Daoy (cell line): Measurements from ENCODE around the gene NANOG. TPM values are rescaled to one million over a fixed set of nuclear protein-coding genes. Genes with fewer than 3 reads are reported as not detected.
A peak's percentile ranks its signal among the peaks of the same experiment; 100 is the strongest.
"Not testable (repeated sequence)": the region's sequence is repeated elsewhere in the genome, so short reads cannot be mapped to it uniquely, and the experiment has no call there.

Source experiments
- DNase-seq: peaks from one replicate; pipeline ENCODE4 v3.0.0-alpha.2; 2015; ENCODE audit warnings: low read depth
- total RNA-seq: library from RNA; depleted of rRNA; stranded (reverse); fragments of >200 nt; shearing (Covaris generic); gene quantifications from 2 replicates; pipeline ENCODE4 v1.2.3, GENCODE V29; 2014

NANOG gene
- total RNA-seq, 1 experiment from 2014 or later = not detected

DNA sequence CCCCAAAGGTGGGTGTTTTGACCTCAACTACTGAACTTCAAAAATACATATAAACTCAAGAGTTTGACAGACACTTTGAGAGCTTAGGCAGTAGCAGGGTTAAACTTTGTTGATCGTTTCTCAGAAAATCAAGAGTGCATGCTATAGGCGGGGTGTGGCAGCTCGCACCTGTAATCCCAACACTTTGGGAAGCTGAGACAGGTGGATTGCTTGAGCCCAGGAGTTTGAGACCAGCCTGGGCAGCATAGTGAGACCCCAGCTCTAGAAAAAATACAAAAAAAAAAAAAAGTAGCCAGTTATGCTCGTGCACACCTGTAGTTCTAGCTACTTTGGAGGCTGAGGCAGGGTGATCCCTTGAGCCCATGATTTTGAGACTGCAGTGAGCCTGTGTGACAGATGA, 12.3 kb downstream of the NANOG start:
- no peak for DNase-seq

DNA sequence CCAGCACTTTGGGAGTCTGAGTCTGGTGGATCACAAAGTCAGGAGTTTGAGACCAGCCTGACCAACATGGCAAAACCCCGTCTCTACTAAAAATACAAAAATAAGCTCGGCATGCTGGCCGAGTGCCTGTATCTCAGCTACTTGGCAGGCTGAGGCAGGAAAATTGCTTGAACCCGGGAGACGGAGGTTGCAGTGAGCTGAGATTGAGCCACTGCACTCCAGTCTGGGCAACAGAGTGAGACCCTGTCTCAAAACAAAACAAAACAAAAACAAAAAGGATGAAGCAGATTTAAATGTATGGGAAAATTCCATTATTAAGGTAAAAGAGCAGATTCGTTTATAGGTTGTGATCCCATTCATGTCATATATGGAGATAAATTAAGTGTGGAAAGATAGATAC, 17.1 kb downstream of the NANOG start:
- not testable (repeated sequence) for DNase-seq

DNA sequence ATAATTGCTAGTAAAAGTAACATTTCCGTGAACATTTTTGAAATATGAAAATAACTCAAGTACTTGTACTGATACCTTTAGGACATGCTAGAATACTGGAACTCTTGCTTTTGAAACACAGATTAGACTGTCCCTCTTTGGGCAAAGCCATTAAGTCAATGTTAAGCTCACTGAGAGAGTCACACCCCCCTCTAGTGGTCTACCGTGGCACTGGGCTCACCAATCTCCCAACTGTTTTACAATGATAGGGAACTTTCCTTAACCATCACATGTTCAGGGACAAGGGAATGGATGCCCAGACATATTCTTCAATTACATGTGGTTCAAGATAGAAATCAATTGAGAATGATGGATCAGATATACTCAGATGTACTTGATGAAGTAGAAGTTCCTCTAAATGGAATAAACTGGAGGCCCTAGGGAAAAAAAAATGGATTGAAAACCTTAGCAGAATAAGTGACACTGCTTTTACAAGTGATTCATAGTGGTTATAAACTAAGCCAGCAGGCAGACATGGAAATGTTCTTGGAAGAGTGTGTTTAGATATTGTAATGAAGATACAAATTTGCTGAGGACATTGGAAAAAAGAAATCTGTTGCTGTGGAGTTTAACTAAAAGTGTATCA, 17.8 kb downstream of the NANOG start:
- DNase-seq = peak; percentile 74

DNA sequence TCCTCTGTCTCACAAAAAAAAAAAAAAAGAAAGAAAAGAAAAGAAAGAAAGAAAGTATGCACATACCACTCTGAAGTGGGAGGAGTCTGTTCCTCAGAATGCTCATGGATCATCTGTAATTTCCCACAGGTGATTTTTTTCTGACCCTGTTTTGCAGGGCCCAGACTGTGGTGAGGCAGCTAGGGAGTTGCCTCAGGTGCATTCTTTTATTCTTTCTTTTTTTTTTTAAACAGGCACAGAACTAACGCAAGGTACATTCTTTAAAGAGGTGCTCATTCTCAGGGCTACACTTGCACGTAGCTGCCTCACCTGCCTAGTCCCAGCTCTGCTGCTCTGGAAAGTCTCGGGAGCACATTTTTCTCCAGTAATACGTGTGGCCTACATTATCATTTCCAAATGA, 36.6 kb downstream of the NANOG start:
- DNase-seq = not testable (repeated sequence)

DNA sequence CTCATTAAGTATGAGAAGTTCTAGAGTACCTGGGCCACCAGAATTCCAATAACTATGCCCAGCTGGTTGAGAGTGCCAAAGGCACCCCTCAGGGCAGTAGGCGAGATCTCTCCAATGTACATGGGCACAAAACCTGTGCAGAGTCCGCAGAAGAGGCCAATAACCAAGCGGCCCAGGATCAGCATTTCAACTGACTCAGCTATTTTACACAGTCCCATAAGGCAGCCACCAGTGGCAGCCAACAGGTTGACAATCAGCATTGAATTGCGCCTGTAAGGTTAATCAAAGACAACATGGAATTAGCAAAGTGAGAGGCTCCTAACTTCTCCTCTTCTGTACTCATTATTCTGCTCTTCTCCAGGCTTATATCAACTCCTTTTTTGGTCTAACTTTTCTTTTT, 40.5 kb downstream of the NANOG start:
- not testable (repeated sequence) for DNase-seq

DNA sequence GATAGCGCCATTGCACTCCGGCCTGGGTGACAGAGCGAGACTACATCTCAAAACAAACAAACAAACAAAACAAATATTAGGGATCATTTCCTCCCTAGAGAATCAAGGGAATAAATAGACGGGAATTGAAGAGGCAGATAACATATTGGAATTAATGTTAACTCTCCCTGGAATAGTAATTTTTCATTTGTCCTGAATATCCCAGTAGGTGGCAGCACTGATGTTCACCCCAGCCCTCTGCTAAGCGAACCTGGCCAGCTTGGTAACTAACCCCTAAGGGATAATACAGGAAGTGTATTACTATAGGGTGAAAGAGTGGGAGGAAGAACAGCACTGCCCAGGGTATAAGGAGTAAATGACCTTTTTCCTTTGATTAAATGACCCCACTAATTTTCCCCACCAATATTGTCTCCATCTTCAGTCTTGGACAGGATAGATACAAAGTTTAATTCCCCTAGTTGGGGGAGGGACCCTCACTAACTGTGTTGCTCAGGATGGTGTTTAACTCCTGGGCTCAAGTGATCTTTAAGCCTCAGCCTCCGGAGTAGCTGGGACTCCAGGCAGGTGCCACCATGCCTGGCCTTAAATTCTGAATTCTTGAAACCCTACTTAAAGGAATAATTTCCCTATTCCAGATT, 43.0 kb downstream of the NANOG start:
- DNase-seq = peak; percentile 63

DNA sequence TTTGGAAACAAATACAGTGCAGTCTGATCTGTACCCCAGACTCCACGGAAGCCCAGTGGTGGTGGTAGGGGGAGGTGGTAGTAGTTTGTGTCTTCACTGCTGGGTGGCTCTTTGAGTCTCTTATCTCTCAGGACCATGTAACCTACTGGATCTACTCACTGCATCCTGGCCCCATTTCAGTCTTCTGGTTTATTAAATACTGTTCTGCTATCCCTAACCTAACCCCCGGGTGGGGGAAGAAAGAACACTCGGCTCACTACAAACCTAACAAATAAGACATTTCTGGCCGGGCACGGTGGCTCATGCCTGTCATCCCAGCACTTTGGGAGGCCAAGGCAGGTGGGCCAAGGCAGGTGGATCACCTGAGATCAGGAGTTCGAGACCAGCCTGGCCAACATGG, 44.0 kb downstream of the NANOG start:
- DNase-seq = not testable (repeated sequence)

DNA sequence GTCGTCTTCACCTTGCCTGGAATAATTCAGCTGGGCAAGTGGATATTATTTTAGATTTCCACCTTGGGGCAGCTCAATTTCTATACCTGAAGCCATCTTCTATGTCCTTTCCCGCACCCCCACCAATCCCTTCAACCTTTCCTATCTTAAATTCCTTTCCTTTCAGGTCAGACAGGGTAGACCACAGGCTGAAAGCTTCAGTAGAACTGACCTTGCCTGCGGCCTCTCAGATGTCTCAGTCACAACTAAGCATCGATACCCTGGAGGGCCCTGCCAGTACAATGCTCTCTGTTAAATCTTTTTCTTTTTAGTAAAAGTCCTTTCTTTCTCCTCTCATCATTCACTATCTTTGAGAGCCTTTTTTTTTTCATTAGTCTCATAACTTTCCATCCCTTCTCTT, 44.6 kb downstream of the NANOG start:
- DNase-seq = no peak

DNA sequence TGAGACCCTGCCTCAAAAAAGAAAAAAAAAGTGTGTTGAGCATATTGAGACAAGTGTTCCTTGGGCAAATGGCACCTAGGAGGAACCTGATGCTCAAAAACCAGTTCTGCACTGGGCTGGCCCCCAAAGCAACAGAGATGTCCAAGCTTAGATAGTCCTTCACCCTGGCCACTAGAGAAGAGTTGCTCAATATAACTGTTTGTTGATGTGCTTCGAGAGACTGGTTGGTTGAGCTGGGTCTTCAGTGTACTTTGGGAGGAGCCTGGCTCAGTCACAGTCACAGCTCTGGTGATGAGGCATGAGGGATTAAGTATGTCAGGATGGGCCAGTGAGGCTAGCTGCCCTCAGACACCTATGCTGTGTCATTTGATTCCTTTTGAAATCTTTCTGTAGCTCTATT, 45.5 kb downstream of the NANOG start:
- DNase-seq = no peak

DNA sequence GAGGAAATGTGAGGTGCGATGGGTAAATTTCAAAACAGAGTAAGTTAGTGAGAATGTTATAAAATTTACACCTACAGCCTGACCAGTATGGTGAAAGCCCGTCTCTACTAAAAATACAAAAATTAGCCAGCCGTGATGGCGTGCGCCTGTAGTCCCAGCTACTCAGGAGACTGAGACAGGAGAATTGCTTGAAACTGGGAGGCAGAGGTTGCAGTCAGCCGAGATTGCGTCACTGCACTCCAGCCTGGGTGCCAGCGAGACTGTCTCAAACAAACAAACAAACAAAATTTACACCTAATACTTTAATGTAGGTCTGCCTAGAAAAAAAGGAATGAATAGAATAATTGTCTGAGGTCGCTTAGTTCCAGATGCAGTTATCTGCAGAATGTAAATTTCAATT, 45.9 kb downstream of the NANOG start:
- no peak for DNase-seq

DNA sequence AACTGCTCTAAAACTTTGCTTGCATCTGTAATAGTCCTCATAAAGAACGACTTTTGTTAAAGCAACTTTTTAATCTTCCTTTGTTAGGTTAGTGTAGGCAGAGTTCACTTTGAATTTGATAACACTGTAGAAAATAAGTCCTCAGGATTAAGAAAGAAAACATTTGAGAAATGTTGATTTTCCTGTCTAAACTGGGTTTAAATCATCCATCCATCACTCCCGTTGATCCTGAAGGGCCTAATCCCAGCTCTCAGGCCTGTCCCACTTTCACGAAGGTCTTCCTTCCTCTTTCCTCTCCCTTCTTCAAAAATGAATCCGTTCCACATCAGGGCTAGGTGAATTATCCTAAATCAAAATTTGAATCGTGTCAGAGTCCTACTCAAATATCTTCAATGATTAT, 46.6 kb downstream of the NANOG start:
- DNase-seq = no peak

DNA sequence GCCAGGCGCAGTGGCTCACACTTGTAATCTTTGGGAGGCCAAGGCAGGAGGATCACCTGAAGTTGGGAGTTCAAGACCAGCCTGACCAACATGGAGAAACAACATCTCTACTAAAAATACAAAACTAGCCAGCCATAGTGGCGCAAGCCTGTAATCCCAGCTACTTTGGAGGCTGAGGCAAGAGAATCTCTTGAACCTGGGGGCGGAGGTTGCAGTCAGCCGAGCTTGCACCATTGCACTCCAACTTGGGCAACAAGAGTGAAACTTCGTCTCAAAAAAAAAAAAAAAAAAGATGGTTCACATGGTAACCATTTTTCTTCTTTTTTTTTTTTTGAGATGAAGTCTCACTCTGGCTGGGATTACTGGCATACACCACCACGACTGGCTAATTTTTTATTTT, 48.2 kb downstream of the NANOG start:
- DNase-seq = no peak

DNA sequence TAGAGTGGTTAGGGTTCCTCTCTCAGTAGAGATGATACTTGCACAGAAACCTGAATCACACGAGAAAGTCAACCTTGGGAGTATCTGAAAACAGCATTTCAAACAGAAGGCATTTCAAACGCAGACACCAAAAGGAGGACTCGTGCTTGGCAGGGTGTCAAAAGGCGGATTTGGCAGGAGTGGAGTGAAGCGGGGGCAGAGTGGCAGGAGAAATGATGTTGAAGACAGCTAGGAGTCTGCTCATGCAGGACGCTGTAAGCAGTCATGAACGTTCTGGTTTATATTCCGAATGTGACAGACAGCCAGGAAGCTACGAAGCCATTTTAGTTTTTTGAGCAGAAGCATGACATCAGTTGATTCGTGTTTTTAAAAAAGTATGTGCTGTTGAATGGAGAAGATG, 50.0 kb downstream of the NANOG start:
- not testable (repeated sequence) for DNase-seq

DNA sequence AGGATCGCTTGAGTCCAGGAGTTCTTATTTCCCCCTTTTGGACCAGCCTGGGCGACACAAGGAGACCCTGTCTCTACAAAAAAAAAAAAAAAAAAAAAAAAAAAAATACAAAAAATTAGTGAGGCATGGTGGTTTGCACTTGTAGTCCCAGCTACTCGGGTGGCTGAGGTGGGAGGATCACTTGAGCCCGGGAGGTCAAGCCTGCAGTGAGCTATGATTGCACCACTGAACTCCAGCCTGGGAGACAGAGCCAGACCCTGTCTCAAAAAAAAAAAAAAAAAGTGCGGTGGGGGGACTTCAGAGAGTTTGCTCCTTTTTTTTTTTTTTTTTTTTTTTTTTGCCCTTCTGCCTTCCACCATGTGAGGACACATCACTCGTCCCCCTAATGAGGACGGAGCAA, 50.6 kb downstream of the NANOG start:
- not testable (repeated sequence) for DNase-seq

DNA sequence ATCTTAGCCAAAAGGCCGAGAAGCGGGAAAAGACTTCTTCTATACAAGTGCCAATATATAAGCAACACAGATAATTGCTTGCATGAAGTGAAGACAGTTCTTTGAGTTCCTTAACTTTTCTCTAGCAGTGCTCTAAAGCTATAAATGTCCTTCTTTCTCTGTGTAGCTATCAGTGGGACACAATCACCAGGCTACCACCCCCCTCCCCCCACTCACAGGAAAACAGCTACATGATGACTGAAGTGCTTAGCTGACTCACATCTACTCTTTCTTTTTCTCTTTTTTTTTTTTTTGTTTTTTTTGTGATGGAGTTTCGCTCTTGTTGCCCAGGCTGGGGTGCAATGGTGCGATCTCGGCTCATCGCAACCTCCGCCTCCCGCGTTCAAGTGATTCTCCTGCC, 53.2 kb downstream of the NANOG start:
- DNase-seq = not testable (repeated sequence)

DNA sequence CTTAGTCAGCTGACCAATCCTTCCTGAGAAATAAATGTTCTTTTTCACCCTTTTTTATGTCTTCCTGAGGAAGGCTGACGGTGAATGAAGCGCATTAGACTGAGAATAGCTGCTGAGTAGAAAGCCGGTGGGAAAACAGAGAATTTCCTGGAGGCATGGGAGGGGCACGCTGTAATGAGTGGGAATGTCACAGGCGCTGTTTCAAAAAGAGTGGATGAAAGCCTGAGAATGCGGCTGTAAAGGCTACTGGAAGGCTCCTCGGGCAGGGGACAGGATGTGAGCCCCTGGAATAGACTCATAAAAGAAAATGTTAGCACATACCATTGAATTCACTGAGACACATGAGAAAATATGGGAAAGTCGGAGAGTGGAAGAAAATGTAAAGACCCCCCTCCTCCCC, 53.9 kb downstream of the NANOG start:
- not testable (repeated sequence) for DNase-seq

DNA sequence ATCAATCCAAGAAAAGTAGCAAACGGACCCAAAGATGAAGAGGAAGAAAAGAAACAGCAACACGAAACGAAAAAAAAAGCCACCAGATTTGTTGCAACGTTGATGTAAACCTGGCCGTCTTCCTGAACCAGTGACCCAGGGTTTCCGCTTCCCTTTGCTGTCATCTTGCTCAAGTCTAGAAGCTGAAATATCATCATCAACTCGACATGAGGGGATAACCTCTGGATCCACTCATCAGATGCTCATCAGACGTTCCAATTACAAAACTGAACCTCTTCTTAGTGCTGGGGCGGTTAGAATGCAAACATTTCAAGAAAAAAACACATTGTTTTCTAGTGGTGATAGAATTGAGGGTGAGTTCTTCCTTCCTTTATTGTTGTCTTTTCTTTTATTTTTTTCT, 54.4 kb downstream of the NANOG start:
- DNase-seq = not testable (repeated sequence)

DNA sequence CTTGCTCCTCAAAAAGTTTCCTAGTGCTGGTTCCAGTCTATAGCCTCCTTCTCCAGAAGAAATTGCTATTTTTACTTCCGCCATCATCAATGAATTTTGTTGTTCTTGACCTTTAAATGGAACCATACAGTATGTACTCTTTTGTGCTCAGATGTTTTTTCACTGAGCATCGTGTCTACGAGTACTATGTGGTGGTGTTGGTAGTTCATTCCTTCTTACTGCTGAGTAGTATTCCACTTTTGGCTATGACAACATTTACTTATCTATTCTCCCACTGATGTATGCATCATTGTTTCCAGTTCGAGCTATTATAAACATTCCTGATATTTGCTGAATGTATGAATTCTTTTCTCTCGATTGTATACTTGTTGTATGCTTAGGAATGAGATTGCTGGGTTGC, 54.9 kb downstream of the NANOG start:
- DNase-seq = no peak

DNA sequence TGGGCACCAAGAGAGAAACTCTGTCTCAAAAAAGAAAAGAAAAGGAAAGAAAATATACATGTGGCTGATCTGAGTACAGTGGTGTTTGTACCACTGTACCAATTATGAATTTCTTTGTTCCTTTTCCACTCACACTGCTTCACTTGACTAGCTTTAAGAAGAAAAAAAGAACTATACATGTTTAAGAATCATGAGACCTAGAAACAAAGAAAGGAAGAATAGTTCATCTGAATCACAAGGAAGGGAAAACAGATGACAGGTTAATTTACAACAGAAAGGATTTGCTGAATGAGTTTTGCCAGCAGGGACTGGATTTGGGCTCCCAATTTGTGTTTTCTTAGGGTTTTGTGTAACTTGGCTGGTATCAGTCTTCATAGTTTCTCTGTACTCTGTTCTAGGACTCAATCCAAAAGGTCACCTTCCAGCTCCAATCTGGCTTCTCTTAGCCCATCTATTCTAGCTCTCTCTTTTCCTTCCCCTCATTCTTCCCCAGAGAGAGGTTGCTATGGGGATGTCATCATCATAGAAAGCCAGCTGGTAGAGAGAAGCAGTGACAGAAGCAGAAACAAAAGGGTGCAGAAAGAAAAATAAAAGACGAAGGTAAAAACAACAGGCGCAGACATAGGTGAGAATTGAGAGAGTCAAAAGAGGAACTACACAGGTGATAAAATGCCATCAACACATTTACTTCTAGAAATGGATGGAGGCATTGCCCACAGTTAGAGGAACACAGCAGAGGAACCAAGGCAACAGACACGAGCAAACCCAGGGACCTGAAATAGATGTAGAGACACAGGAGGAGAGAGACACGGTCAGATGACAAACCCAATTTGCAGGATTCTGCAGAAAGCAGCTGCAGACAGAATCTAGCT, 58.3 kb downstream of the NANOG start:
- DNase-seq = not testable (repeated sequence)

DNA sequence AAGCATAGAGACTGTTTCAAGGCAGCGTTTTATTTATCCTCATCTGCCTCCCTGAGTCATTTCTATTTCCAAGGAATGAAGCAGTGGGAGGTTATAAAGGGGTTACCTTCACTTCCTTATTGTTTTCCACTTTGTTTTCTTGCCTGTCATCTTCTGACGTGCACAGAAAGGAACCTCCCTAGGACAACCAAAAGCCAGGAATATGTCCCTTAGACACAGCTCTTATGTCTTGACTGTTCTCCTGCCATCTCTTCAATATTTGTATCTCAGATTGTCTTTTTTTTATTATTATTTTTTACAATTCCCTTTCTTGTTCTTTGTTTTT, 58.9 kb downstream of the NANOG start:
- not testable (repeated sequence) for DNase-seq
